Neural cell (in vitro differentiated cells): ENCODE results near the gene KRTAP5-8. TPM values are rescaled to one million over a fixed set of nuclear protein-coding genes. Genes with fewer than 3 reads are reported as not detected.

Experiments
- H2AFZ ChIP-seq: fragments of 200-600, 300-800 bp; sonication (generic), shearing (Covaris generic); 2 replicates; pipeline ENCODE4 v1.6.0; 2014; ENCODE audit warnings: low read depth, mild to moderate bottlenecking, antibody characterized with exemption, low read length, moderate library complexity
- H3F3A ChIP-seq: fragments of 200-600 bp; shearing (Covaris generic); 2 replicates; pipeline ENCODE4 v1.6.1; 2016; ENCODE audit warnings: mild to moderate bottlenecking, moderate library complexity, mixed read lengths, antibody characterized with exemption, low read length; ENCODE audit not compliant: insufficient read depth, poor library complexity, severe bottlenecking
- H3K27ac ChIP-seq: fragments of 200-600, 300-800 bp; sonication (generic), shearing (Covaris generic); 2 replicates; pipeline ENCODE4 v1.5.1; 2014; ENCODE audit warnings: mild to moderate bottlenecking, low read length, moderate library complexity
- H3K27me3 ChIP-seq: fragments of 300-800, 200-600 bp; sonication (generic), shearing (Covaris generic); 2 replicates; pipeline ENCODE4 v1.6.0; 2014; ENCODE audit warnings: mild to moderate bottlenecking, low read depth, low read length, moderate library complexity; ENCODE audit not compliant: insufficient read depth
- H3K36me3 ChIP-seq: fragments of 300-800, 200-600 bp; sonication (generic), shearing (Covaris generic); 2 replicates; pipeline ENCODE4 v1.5.1; 2014; ENCODE audit warnings: mild to moderate bottlenecking, antibody characterized with exemption, low read length, moderate library complexity; ENCODE audit not compliant: insufficient read depth
- H3K4me2 ChIP-seq: fragments of 300-800, 200-600 bp; sonication (generic), shearing (Covaris generic); 2 replicates; pipeline ENCODE4 v1.6.0; 2014; ENCODE audit warnings: mild to moderate bottlenecking, low read length
- H3K4me3 ChIP-seq: fragments of 300-800, 200-600 bp; sonication (generic), shearing (Covaris generic); 2 replicates; pipeline ENCODE4 v1.5.1; 2014; ENCODE audit warnings: mild to moderate bottlenecking, low read length, moderate library complexity
- H3K79me2 ChIP-seq: fragments of 200-600 bp; shearing (Covaris generic); replicated peaks from 2 replicates; pipeline ENCODE4 v1.6.0; 2014; ENCODE audit warnings: mild to moderate bottlenecking, low read length, moderate library complexity; ENCODE audit not compliant: insufficient read depth
- H3K9ac ChIP-seq: fragments of 300-800, 200-600 bp; sonication (generic), shearing (Covaris generic); 2 replicates; pipeline ENCODE4 v1.6.1; 2016; ENCODE audit warnings: mild to moderate bottlenecking, low read length, mixed read lengths
- H3K9me2 ChIP-seq: fragments of 200-600 bp; shearing (Covaris generic); 2 replicates; pipeline ENCODE4 v1.6.1; 2016; ENCODE audit warnings: mild to moderate bottlenecking, low read length, mixed read lengths; ENCODE audit not compliant: insufficient read depth
- H3K9me3 ChIP-seq: fragments of 200-600, 300-800 bp; sonication (generic), shearing (Covaris generic); 2 replicates; pipeline ENCODE4 v1.6.1; 2016; ENCODE audit warnings: mild to moderate bottlenecking, mixed run types, low read length, moderate library complexity, mixed read lengths
- H4K20me1 ChIP-seq: fragments of 200-600 bp; shearing (Covaris generic); 2 replicates; pipeline ENCODE4 v1.6.1; 2016; ENCODE audit warnings: mild to moderate bottlenecking, mixed run types; ENCODE audit not compliant: insufficient read depth
- CTCF ChIP-seq: fragments of 450-650 bp; IDR thresholded peaks from 2 replicates; pipeline ENCODE4 v1.5.1; 2014; ENCODE audit warnings: antibody characterized with exemption, mild to moderate bottlenecking, moderate library complexity; ENCODE audit not compliant: poor library complexity, severe bottlenecking
- EP300 ChIP-seq: fragments of 450-650 bp; conservative IDR thresholded peaks from 2 replicates; pipeline ENCODE4 v1.6.1; 2014; ENCODE audit warnings: antibody characterized with exemption, mild to moderate bottlenecking, moderate library complexity; ENCODE audit not compliant: poor library complexity, severe bottlenecking
- EZH2 ChIP-seq: fragments of 200-600, 300-800 bp; shearing (Covaris generic), sonication (generic); IDR thresholded peaks from 2 replicates; pipeline ENCODE4 v1.6.1; 2014; ENCODE audit warnings: antibody characterized with exemption, low read length, borderline replicate concordance, mild to moderate bottlenecking; ENCODE audit not compliant: insufficient read depth, poor library complexity, severe bottlenecking
- MXI1 ChIP-seq: fragments of 450-650 bp; conservative IDR thresholded peaks from 2 replicates; pipeline ENCODE4 v1.6.1; 2014; ENCODE audit warnings: antibody characterized with exemption, mild to moderate bottlenecking; ENCODE audit not compliant: poor library complexity, severe bottlenecking
- POLR2AphosphoS5 ChIP-seq: IDR thresholded peaks from 2 replicates; pipeline ENCODE4 v1.6.1; 2012
- RAD21 ChIP-seq: fragments of 450-650 bp; conservative IDR thresholded peaks from 2 replicates; pipeline ENCODE4 v1.6.1; 2014; ENCODE audit warnings: antibody characterized with exemption, mild to moderate bottlenecking, moderate library complexity
- REST ChIP-seq: IDR thresholded peaks from 2 replicates; pipeline ENCODE4 v1.6.1; 2012; ENCODE audit warnings: borderline replicate concordance
- SMC3 ChIP-seq: fragments of 450-650 bp; conservative IDR thresholded peaks from 2 replicates; pipeline ENCODE4 v1.6.1; 2014; ENCODE audit warnings: antibody characterized with exemption, mild to moderate bottlenecking, moderate library complexity; ENCODE audit not compliant: poor library complexity
- TAF1 ChIP-seq: IDR thresholded peaks from 2 replicates; pipeline ENCODE4 v1.6.1; 2012; ENCODE audit warnings: low read depth
- polyA plus RNA-seq: library from polyadenylated mRNA; depleted of rRNA; stranded (reverse); fragments of >200 nt; gene quantifications from 2 replicates; pipeline ENCODE4 v1.2.3, GENCODE V29; 2014

KRTAP5-8 gene
- polyA plus RNA-seq, 1 donor from 2014 or later = not detected

- no peaks in the 10 kb centered on the region for H3F3A ChIP-seq
- no peak overlapping the region for H3K9ac ChIP-seq
- no peaks in the 10 kb centered on the region for H3K36me3 ChIP-seq
- H3K4me2 ChIP-seq = no peak overlapping the region
- no peak overlapping the region for H3K27ac ChIP-seq
- H4K20me1 ChIP-seq = no peaks in the 10 kb centered on the region
- no peaks in the 10 kb centered on the region for H3K9me2 ChIP-seq
- H3K79me2 ChIP-seq = no peaks in the 10 kb centered on the region
- no peaks in the 10 kb centered on the region for H3K9me3 ChIP-seq
- H3K27me3 ChIP-seq = no peaks in the 10 kb centered on the region
- H2AFZ ChIP-seq = no peak overlapping the region
- TF ChIP-seq EZH2 (no peak), TAF1 (no peak), POLR2AphosphoS5 (no peak), MXI1 (no peak), REST (no peak), CTCF (no peak), SMC3 (no peak), RAD21 (no peak), EP300 (no peak)
- no peak overlapping the region for H3K4me3 ChIP-seq
Measured at GRCh38 chr11:71499125-71499524, 38.7 kb upstream of the KRTAP5-8 start.

GRCh38 chr11:71499546-71499945 lies 38.3 kb upstream of the KRTAP5-8 start:
- no peak overlapping the region for H3K27ac ChIP-seq
- H3K9me3 ChIP-seq = no peaks in the 10 kb centered on the region
- no peak overlapping the region for H2AFZ ChIP-seq
- H3K36me3 ChIP-seq = no peaks in the 10 kb centered on the region
- H4K20me1 ChIP-seq = no peaks in the 10 kb centered on the region
- H3K27me3 ChIP-seq = no peaks in the 10 kb centered on the region
- H3K4me2 ChIP-seq = no peak overlapping the region
- H3K4me3 ChIP-seq = no peak overlapping the region
- no peak overlapping the region for H3K9ac ChIP-seq
- H3K9me2 ChIP-seq = no peaks in the 10 kb centered on the region
- no peaks in the 10 kb centered on the region for H3F3A ChIP-seq
- TF ChIP-seq MXI1 (no peak), EZH2 (no peak), RAD21 (no peak), SMC3 (no peak), REST (no peak), POLR2AphosphoS5 (no peak), EP300 (no peak), CTCF (no peak), TAF1 (no peak)
- H3K79me2 ChIP-seq = no peaks in the 10 kb centered on the region
